Fibroblast of villous mesenchyme (primary cell): ENCODE results near the gene CETN3. TPM values are rescaled to one million over a fixed set of nuclear protein-coding genes. Genes with fewer than 3 reads are reported as not detected.

ENCODE experiments used
- DNase-seq: peaks from one replicate; pipeline ENCODE4 v3.0.0-alpha.2; 2010; ENCODE audit warnings: low read depth
- H3K4me3 ChIP-seq: 2 replicates; pipeline ENCODE4 v1.5.1; 2011; ENCODE audit warnings: low read depth, mild to moderate bottlenecking, low read length
- CTCF ChIP-seq: IDR thresholded peaks from 2 replicates; pipeline ENCODE4 v1.5.1; 2012; ENCODE audit warnings: low read depth, mild to moderate bottlenecking, low read length; ENCODE audit not compliant: insufficient read depth
- total RNA-seq: library from RNA; depleted of rRNA; stranded (reverse); fragments of >200 nt; gene quantifications from 2 replicates; pipeline ENCODE4 v1.2.3, GENCODE V29; 2012

The CETN3 gene
- 7.1 and 15.5 TPM in 2 replicates for total RNA-seq

GRCh38 chr5:90409318-90410177 lies at the start of gene CETN3:
Gene CETN3, minus strand, starts transcription at chr5:90409756. Its CDS starts 95 bp downstream, at chr5:90409661.
- TF ChIP-seq CTCF = no peak
- H3K4me3 ChIP-seq = peak within 1 kb of the TSS; percentile 95
- peak; percentile 98 for DNase-seq

DNA sequence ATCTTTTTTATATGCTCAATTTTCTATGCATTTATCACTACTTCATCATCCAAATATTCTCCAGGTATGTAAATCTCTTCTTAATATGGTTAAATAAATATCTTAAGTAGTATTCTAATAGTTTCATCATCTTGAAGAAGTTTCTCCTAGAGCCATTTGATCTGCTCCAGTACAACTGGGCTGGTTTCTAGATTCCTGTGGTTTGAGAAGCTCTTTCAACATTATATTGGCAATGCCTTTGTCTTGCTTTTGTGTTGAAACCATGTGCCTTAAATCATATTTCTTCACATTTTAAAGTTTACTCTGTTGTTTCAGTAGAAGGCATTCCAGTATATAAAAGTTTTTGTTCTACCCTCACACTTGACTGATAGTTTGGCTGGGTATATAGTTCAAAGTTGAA lies 37.4 kb upstream of the CETN3 start:
- TF ChIP-seq CTCF = no peak
- peak; percentile 27 for DNase-seq
- H3K4me3 ChIP-seq = no peak overlapping the region

- DNase-seq = no peak
- H3K4me3 ChIP-seq = no peak overlapping the region
- no peak for TF ChIP-seq CTCF
Observed at GRCh38 chr5:90440644-90441043, 31.1 kb upstream of the CETN3 start.

DNA sequence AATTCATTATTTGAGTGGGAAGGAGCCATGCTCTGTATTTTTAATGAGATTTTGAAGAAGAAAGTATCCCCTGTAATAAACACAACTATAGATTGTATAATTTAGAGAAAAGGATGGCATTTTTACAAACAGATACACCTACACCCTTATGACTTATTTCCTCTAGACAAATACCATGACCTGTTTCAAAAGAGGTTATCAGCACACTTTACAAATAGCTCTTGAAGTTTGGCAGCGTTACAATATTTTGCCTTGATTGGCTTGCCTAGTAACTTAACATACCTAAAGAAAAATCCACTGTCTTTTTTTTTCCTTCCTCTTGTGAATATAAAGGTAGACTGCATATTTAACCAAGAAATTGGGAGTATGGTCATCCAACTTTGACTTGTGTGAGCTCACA lies 28.5 kb upstream of the CETN3 start:
- peak; percentile 8 for DNase-seq
- H3K4me3 ChIP-seq = no peak overlapping the region
- TF ChIP-seq CTCF = no peak

DNA sequence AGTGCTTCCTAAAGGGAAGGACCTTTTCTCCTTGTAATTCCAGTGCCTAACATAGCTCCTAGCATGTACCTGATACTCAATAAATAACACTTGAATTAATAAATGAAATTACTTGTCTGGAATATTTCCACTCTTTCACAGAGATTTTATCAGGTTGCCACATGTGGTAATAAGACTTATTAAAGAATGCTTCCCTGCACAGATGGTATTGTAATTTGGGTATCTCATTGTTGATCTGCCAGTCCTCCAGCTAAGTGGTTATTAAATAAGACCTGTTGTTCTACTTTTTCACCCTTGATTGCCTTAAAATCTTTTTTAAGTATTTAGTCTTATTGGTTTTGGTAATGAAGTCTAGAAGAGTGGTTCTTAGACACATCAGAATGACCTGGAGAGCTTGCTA lies 28.1 kb upstream of the CETN3 start:
- H3K4me3 ChIP-seq = no peak overlapping the region
- DNase-seq = no peak
- TF ChIP-seq CTCF = no peak

DNA sequence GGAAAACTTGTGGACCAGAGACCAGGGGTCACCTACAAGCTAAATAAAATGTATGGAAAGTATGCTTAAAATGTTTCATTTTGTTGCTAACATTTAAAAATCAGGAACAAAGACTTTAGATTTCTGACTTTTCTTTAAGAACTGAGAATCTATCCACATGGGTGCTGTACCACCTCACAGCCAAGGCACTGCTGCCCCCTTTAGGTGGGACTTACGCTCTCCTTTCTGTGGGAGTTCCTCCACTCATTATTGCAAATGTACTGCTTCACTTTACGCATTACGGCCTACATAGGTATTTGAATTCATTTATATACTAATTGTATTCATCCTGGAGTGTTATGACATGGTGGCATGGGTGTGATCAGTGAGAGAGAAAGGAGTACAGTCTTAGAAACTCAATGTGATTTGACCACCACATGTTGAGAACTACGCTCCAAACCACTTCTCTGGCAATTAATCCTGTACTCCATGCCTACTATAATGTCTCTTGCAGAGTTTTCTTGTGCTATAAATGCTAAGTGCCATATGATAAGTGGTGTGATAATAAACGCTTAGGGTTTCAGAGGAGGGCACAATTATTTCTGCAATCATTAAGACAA lies 24.7 kb upstream of the CETN3 start:
- TF ChIP-seq CTCF = peak; percentile 86
- DNase-seq = peak; percentile 56
- H3K4me3 ChIP-seq = no peak overlapping the region
